GM12875 (cell line): ENCODE results near the gene BMP2K.

Experiments
- H3K4me3 ChIP-seq: one replicate; pipeline ENCODE4 v1.5.1; 2011; ENCODE audit warnings: low read depth, low read length, control low read depth
- CTCF ChIP-seq: IDR thresholded peaks from 2 replicates; pipeline ENCODE4 v1.5.1; 2011; ENCODE audit warnings: low read depth, mild to moderate bottlenecking, control low read depth, inconsistent platforms, low read length, moderate library complexity, borderline replicate concordance; ENCODE audit not compliant: insufficient read depth

BMP2K gene

GRCh38 chr4:78878031-78878430 is 101.9 kb downstream of the BMP2K start:
- no peak for TF ChIP-seq CTCF
- H3K4me3 ChIP-seq = no peak overlapping the region

GRCh38 chr4:78880874-78881492 is 104.8 kb downstream of the BMP2K start:
- H3K4me3 ChIP-seq = no peak overlapping the region
- TF ChIP-seq CTCF = no peak

GRCh38 chr4:78885598-78885997 is 109.4 kb downstream of the BMP2K start:
- no peak for TF ChIP-seq CTCF

GRCh38 chr4:78889955-78890354 is 113.8 kb downstream of the BMP2K start:
- no peak for TF ChIP-seq CTCF

More at GRCh38 chr4:78885598-78885997, 109.4 kb downstream of the BMP2K start:
- no peak overlapping the region for H3K4me3 ChIP-seq

GRCh38 chr4:78899302-78899701 is 123.2 kb downstream of the BMP2K start:
- H3K4me3 ChIP-seq = no peak overlapping the region
- TF ChIP-seq CTCF = no peak

More at GRCh38 chr4:78889955-78890354, 113.8 kb downstream of the BMP2K start:
- no peak overlapping the region for H3K4me3 ChIP-seq

- TF ChIP-seq CTCF = no peak
- H3K4me3 ChIP-seq = no peak overlapping the region
Observed at GRCh38 chr4:78901882-78902281, 125.7 kb downstream of the BMP2K start.

GRCh38 chr4:78902298-78902697 is 126.1 kb downstream of the BMP2K start:
- TF ChIP-seq CTCF = no peak
- H3K4me3 ChIP-seq = no peak overlapping the region
